PFSK-1 (cell line): ENCODE data around the gene PYURF.

Source experiments
- FOXP2 ChIP-seq: optimal IDR thresholded peaks from 2 replicates; pipeline ENCODE3; 2011; ENCODE audit warnings: borderline replicate concordance, control low read depth, inconsistent platforms; ENCODE audit not compliant: insufficient read depth; ENCODE audit errors: extremely low read length, extremely low read depth
- POLR2AphosphoS5 ChIP-seq: IDR thresholded peaks from 2 replicates; pipeline ENCODE4 v1.6.1; 2012; ENCODE audit warnings: low read depth, mild to moderate bottlenecking, control low read depth, low read length, moderate library complexity
- SIN3A ChIP-seq: IDR thresholded peaks from 2 replicates; pipeline ENCODE4 v1.6.1; 2012; ENCODE audit warnings: mild to moderate bottlenecking, low read length, moderate library complexity, borderline replicate concordance; ENCODE audit not compliant: insufficient read depth
- TAF1 ChIP-seq: IDR thresholded peaks from 2 replicates; pipeline ENCODE4 v1.6.1; 2012; ENCODE audit warnings: low read length, control low read depth, borderline replicate concordance; ENCODE audit not compliant: insufficient read depth
- TF ChIP-seq, protein P1 (sequence below), 2 experiments: IDR thresholded peaks; 2 replicates each; pipeline versions ENCODE4 v1.6.1 to v1.8.0; 2011 to 2012; ENCODE audit warnings: low read depth in 2 of 2, low read length in 2 of 2, control low read depth in 1 of 2, inconsistent platforms in 1 of 2, mild to moderate bottlenecking in 1 of 2, moderate library complexity in 1 of 2; ENCODE audit not compliant: insufficient read depth in 1 of 2

PYURF gene

DNA sequence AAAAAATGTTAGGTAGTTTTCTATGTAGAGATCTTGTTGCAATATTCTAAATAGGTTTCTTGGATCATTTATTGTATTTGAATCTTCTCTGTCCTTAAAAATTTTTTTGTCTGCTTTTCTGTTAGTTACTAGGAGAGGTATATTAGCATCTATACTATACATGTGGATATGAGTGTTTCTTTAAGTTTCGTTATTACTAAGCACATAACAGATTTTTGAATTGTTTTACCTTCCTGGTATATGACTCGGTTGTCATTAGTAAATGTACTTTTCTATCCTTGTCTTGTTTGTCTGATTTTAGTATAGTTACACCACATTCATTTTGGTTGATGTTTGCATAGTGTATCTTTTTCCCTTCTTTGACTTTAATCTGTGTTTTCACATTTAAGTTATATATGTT lies 20.2 kb downstream of the PYURF start:
- TF ChIP-seq SIN3A = no peak
- TF ChIP-seq, protein P1, sequence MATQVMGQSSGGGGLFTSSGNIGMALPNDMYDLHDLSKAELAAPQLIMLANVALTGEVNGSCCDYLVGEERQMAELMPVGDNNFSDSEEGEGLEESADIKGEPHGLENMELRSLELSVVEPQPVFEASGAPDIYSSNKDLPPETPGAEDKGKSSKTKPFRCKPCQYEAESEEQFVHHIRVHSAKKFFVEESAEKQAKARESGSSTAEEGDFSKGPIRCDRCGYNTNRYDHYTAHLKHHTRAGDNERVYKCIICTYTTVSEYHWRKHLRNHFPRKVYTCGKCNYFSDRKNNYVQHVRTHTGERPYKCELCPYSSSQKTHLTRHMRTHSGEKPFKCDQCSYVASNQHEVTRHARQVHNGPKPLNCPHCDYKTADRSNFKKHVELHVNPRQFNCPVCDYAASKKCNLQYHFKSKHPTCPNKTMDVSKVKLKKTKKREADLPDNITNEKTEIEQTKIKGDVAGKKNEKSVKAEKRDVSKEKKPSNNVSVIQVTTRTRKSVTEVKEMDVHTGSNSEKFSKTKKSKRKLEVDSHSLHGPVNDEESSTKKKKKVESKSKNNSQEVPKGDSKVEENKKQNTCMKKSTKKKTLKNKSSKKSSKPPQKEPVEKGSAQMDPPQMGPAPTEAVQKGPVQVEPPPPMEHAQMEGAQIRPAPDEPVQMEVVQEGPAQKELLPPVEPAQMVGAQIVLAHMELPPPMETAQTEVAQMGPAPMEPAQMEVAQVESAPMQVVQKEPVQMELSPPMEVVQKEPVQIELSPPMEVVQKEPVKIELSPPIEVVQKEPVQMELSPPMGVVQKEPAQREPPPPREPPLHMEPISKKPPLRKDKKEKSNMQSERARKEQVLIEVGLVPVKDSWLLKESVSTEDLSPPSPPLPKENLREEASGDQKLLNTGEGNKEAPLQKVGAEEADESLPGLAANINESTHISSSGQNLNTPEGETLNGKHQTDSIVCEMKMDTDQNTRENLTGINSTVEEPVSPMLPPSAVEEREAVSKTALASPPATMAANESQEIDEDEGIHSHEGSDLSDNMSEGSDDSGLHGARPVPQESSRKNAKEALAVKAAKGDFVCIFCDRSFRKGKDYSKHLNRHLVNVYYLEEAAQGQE (IDR thresholded peaks at IDR 0.05; ENCODE audit: insufficient read depth in 1 of 2, low read depth in 2 of 2, low read length in 2 of 2) = no peak
- no peak for TF ChIP-seq FOXP2
- no peak for TF ChIP-seq POLR2AphosphoS5
- no peak for TF ChIP-seq TAF1

DNA sequence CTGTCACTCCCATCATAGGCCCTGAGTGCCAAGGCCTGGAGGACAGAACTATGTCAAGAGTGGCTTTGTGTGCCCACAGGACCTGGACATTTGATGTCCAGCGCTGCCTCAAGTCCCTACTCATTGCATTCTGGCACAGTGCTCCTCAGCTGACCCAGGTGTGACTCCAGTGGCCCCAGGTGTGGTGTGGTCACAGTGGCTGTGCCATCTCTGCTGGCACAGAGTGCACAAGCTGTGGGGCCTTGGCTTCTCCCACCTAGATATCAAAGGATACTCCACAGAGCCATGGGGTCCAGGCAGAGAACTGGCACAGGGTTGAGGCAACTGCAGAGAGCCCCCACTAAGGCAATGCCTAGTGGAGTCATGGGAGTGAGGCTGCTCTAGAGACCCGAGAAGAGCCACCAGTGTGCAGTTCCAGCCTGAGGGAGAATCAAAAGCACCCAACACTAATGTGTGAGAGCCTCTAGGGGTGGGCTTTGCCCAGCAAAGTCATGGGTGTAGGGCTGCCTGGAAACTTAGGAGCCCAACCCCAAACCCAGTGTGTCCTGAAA lies 25.6 kb downstream of the PYURF start:
- no peak for TF ChIP-seq FOXP2
- TF ChIP-seq, protein P1 (IDR thresholded peaks at IDR 0.05; ENCODE audit: insufficient read depth in 1 of 2, low read depth in 2 of 2, low read length in 2 of 2) = no peak
- no peak for TF ChIP-seq SIN3A
- TF ChIP-seq TAF1 = no peak
- TF ChIP-seq POLR2AphosphoS5 = no peak

DNA sequence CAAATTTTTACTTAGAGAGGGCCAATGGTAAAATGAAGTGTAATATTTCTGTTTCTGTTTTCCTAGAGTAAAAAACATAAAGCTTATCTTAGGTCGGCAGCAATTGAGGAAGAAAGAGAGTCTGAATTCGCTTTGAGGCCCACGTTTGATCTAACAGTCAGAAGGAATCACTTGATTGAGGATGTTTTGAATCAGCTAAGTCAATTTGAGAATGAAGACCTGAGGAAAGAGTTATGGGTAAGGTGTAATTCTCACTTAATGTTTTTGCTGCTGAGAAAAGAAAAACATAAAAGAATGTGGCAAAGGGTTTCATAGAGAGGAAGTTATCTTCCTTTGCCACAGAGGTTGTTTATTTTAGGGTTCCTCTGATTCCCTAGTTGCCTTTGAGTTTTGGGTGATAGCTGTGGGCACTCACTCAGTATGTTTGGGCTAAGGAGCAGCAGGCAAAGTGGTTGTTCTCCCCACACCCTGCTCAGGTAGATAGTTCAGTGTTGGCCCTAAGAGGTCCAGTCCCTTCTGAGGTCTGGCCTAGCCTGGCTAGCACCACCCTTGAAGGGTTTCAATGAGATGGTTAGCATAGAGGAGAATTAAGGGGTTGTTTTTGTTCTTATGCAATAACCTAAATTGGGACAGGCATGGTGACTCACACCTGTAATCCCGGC lies 34.3 kb downstream of the PYURF start:
- TF ChIP-seq FOXP2 (no peak), TAF1 (no peak), SIN3A (no peak), POLR2AphosphoS5 (no peak)
- TF ChIP-seq, protein P1 (IDR thresholded peaks at IDR 0.05; ENCODE audit: insufficient read depth in 1 of 2, low read depth in 2 of 2, low read length in 2 of 2) = no peak

DNA sequence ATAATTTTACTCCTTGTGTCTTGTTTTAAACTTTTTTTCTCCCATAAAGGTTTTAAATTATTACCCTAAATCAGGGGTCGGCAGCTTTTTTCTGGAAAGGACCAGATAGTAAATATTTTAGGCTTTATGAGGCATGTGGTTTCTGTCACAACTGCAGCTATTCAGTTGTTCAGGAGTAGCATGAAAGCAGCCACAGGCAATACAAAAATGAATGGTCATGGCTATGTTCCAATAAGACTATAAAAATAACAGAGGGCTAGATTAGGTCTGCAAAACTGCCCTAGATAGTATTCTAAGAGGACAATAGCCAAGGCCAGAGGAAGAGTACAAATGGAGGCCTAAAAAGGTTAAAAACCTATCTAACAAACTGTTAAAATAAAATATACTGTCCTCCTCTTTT lies 42.0 kb downstream of the PYURF start:
- TF ChIP-seq SIN3A = no peak
- TF ChIP-seq FOXP2 = no peak
- no peak for TF ChIP-seq POLR2AphosphoS5
- TF ChIP-seq TAF1 = no peak
- TF ChIP-seq, protein P1 (IDR thresholded peaks at IDR 0.05; ENCODE audit: insufficient read depth in 1 of 2, low read depth in 2 of 2, low read length in 2 of 2) = no peak

DNA sequence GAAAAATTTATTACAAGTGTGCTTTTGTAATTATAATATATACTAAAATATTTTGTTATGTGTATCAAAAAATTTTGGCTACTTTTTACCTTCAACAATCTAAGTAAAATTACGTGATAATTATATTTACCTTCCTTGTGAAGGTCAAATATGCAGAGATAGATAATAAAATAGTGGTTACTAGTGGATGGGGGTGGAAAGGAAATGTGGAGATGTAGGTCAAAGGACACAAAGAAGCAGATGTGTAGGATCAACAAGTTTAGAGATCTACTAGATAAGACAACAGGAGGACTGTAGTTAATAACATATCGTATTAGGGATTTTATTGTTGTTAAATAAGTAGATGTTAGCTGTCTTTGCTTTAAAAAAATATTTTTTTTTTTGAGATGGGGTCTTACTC lies 45.3 kb downstream of the PYURF start:
- TF ChIP-seq FOXP2 (no peak), POLR2AphosphoS5 (no peak), SIN3A (no peak), TAF1 (no peak)
- TF ChIP-seq, protein P1 (IDR thresholded peaks at IDR 0.05; ENCODE audit: insufficient read depth in 1 of 2, low read depth in 2 of 2, low read length in 2 of 2) = no peak
